Muscle of arm (tissue), 14 donors: ENCODE data around the gene HELT. TPM values are rescaled to one million over a fixed set of nuclear protein-coding genes. Genes with fewer than 3 reads are reported as not detected.
"Not testable (repeated sequence)": the region's sequence is repeated elsewhere in the genome, so short reads cannot be mapped to it uniquely, and the experiment has no call there.

Experiments used
- DNase-seq: peaks from one replicate; pipeline ENCODE4 v3.0.0-alpha.2; 2013
- long read RNA-seq, 11 donors: transcript quantifications; one replicate each; lab custom pipeline, GENCODE V29; 2026
- polyA plus RNA-seq, 12 donors: library from polyadenylated mRNA; unstranded; fragments of 120-200 nt; gene quantifications; one replicate each; pipeline ENCODE4 v1.2.1, GENCODE V29; 2013; ENCODE audit not compliant: insufficient read length in 12 of 12

HELT gene, protein sequence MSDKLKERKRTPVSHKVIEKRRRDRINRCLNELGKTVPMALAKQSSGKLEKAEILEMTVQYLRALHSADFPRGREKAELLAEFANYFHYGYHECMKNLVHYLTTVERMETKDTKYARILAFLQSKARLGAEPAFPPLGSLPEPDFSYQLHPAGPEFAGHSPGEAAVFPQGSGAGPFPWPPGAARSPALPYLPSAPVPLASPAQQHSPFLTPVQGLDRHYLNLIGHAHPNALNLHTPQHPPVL
- not detected for polyA plus RNA-seq
- long read RNA-seq, donor 1 = 0 reads
- long read RNA-seq, donor 2 = 0 reads
- long read RNA-seq, donor 3 = 0 reads
- long read RNA-seq, donor 4 = 0 reads
- long read RNA-seq, donor 5 = 0 reads
- long read RNA-seq, donor 6 = 0 reads
- long read RNA-seq, donor 7 = 0 reads
- long read RNA-seq, donor 8 = 0 reads
- long read RNA-seq, donor 9 = 0 reads
- long read RNA-seq, donor 10 = 0 reads
- long read RNA-seq, donor 11 = 0 reads

DNA sequence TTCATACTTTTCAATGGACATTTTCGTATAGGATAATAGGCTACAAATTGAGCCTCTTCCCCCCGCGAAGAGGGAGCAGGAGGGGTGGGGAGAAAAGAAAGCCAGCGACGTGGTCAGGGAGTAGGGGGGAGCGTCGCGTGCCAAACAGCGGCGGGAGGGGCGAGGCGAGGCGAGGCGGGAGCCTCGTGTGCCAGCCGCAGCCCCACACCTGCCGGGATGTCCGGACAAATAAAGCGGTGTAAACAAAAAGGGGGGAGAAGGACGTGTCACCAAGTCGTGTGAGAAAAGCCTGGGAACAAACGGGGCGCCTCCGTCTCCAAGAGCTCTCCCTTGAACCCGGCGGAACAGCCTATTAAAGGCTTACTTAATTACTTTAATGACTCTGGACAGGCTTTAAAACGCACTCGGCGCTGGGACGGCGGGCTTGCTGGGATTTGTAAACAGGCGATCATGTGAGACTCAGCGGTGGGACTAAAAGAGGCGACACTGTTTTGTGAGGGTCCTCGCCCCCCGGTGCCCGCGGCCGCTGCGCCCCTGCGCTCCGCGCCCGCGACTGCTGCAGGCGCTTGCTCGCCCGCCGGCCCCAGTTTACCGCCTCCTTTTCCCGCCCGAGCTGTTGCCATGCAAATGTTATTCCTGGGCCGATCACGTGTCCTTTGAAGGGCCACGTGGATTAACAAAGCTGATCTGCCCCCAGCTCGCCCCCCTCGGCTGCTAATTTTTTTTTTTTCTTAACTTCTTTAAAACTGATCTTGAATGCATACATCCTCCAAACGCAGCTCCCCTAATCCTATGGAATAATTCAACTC, at the start of gene HELT:
TSS of gene HELT (plus strand) at position 527 of the 809 bp plus-strand sequence. CDS start 439 bp downstream, outside the sequence.
- DNase-seq = no peak

DNA sequence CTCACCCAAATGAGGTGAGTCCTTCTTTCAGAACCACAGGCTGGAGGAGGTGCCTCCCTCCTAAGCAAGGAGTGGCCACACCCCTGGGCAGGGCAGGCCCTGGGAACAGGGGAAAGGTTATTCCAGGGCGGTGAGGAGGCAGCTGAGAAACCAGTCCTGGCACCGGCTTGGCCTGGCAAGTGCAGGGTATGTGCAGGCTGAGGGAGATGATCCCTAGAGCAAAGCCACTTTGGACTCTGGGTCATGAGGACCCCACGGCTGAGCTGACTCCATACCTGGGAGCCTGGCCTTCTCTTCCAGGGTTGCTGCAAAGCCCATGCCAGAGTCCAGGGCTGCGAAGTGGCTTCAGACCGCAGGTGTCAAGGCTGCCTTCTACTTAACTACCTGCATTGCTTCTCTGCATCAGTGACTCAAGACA, 49.5 kb upstream of the HELT start:
- no peak for DNase-seq

DNA sequence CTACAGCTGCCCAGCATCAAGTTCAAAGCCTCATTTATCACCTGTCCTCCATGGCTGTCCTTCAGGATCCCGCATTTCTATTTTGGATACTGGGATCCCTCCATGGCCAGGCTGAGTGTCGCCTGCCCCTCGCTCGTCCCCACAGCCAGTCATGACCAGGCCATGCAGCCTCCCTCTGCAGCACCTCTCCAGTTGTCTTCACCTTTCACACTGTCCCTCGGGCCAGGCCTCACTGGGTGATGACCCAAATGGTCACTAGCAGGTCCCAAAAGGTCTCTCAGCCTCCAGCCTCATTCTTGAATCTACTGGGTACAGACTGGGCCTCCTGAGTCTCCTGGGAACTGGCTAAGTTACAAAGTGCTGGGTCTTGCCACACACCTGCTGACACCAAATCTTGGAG, 48.7 kb upstream of the HELT start:
- no peak for DNase-seq

DNA sequence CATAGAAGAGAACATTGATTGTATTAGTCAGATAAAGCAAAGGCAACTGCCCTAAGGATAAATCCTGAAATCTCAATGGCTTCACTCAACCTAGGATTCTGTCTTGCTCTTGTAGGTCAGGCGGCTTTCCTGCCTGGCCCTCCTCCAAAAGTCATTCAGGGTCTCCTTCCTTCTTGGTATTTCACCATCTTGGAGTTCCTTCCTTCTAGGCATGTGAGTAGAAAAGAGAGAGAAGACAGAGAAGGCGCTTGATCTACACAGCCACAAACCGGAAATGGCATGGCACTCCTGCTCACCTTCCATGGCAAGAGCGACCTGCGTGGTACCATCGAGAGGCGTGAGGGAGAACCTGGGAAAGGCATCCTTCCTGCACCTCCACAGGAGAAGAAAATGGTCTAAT, 45.3 kb upstream of the HELT start:
- no peak for DNase-seq

DNA sequence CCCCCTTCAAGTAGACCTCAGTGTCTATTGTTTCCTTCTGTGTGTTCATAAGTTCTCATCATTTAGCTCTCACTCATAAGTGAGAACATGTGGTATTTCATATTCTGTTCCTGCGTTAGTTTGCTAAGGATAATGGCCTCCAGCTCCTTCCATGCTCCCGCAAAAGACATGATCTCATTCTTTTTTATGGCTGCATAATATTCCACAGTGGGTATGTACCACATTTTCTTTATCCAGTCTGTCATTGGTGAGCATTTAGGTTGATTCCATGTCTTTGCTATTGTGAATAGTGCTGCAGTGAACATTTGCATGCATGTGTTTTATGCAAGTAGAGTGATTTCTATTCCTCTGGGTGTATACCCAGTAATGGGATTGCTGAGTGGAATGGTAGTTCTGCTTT, 41.9 kb upstream of the HELT start:
- not testable (repeated sequence) for DNase-seq

DNA sequence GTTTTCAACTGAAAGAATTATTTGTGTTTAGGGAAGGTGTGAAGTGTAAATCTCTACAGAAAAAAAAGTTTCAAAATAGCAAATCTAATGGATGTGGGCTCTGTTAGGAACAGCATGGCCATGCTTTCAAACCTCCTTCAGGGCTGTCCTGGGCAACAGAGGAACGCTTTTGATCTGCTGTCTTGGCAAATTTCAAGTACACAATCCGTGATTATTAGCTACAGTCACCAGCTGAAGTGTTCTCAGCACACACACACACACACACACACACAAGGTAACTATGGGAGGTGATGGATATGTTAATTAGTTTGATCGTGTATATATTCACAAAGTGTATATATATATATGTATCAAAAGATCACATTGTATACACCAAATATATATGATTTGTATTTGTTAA, 40.5 kb upstream of the HELT start:
- DNase-seq = no peak

DNA sequence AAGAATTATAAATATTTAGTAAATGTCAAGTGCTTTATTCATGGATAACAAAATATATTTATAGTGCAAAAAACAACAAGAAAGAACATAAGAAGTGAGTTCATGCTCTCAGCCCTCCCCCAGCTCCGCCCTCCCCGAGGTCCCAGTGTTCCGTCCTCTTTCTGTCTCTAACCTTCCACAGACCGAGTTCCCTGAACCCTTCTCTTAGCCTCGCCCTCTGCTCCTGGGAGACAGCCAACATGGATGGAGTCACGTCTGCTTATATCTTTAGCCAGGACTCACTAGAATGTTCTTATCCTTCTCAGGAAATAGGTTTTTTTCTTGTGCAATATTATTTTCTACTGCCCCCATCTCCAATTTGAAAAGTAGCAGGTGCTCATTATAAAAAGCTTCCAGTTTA, 40.1 kb upstream of the HELT start:
- no peak for DNase-seq

DNA sequence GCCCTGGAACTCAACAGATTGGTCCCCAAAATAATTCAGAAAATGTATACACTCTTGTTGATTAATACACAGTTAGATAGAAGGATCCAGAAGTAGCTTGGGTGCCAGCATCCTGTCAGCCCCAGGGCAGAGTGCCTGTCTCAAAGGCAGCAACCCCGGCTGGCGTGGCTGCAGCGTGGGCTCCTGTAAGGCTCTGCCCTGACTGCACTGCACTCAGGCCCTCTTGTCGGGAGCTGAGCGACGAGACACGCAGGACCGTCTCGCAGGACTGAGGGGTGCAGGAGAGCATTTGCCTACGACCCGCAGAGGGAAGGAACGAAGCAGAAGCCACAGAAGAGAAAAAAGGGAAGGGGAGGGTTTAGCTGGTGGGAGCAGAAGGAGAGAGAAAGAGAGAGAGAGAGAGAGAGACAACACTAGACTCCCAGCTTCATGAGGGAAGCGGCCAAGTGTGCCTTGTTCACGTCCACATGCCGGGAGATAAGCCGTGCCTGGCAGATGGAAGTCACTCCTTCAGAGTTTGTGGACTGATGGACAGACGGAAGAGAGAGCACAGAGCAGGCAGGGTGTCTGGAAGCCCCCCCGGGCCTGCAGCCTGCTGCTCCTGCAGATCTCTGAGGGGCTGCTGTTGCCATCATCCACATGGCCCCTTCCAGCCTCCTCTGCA, 38.7 kb upstream of the HELT start:
- DNase-seq = no peak

DNA sequence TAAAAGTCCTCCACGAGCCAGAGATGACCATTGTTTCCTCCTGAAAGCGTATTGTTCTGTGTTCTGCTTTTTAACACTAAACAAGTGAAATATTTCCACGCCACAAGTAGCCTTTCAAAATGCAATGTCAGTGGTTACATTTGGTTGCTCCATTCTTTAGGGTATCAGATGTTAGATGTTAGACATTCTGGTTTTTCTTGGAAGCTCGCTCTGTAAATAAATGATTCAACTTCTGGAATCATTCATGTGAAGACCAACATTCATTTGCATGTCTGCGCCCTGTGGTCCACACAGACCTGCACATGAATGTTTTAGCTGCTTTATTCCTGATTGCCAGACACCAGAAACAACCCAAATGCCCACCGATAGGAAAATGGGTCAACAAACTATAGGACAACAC, 38.0 kb upstream of the HELT start:
- no peak for DNase-seq

DNA sequence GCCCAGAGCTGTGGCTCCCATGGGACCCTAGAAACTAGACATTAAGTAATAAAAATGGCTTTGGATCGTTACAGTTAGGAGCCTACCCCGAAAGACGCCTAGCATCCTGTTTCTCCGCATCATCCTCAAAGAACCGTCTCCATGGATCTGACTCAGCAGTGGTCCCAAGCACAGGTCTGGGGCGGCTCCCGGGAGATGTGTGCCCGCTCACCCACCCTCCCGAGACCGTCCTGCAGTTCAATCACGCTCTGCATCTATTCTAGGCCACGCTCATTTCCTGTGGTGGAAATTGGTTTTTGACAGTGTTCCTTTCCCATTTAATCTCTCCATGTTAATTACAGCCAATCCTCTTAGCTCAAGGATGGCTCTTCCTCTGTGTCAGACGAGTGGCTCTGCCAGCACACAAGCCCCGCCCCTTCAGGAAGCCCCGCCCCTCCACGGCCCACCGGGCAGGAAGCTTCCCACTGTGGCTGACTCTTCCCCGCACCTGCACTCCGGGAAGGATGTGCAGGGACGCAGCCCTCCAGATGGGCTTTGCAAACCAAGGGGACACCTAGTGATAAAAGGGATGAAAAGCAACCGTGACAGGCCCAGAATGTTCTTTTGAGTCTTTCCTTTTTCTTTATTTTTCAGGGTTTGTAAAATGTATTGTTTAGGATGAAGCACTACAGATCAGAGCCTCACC, 34.5 kb upstream of the HELT start:
- DNase-seq = peak; percentile 26

DNA sequence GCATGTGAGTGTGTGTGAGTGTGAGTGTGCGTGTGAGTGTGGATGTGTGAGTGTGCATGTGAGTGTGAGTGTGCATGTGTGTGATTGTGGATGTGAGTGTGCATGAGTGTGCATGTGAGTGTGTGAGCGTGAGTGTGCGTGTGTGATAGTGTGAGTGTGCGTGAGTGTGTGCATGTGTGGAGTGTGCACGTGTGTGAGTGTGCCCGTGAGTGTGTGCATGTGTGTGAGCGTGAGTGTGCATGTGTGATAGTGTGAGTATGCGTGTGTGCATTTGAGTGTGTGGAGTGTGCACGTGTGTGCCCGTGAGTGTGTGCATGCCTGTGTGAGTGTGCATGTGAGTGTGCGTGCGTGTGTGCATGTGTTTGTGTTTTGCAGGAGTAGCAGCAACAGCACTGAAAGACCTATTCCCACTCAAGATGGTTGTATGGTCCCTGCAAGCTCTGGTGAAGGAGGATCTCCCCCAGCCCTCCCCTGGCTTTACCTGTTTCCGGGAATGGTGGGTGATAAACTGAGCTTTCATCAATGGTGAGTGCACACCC, 30.7 kb upstream of the HELT start:
- DNase-seq = no peak

DNA sequence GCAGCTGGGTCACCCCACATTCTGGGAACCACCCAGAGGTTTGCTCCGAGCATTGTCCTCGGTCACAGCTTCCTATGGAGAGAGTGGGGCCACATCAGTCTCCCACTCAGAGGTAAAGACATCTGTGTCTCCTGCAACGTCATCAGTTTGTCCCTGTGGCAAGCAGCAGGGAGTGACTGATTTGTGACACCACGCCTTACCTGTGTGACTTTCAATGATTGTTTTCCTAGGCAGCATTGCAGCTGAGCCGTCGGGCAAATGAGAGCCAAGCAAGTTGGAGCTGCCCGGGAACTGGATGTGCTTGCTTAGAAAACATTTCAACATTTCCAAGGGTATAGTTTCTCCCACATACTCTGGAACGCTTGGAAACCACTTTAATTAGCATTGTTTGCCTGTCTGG, 29.7 kb upstream of the HELT start:
- no peak for DNase-seq

DNA sequence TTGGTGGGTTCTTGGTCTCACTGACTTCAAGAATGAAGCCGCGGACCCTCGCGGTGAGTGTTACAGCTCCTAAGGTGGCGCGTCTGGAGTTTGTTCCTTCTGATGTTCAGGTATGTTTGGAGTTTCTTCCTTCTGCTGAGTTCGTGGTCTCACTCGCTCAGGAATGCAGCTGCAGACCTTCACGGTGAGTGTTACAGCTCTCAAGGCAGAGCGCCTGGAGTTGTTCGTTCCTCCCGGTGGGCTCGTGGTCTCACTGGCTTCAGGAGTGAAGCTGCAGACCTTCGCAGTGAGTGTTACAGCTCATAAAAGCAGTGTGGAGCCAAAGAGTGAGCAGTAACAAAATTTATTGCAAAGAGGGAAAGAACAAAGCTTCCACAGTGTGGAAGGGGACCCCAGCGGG, 29.0 kb upstream of the HELT start:
- DNase-seq = not testable (repeated sequence)

DNA sequence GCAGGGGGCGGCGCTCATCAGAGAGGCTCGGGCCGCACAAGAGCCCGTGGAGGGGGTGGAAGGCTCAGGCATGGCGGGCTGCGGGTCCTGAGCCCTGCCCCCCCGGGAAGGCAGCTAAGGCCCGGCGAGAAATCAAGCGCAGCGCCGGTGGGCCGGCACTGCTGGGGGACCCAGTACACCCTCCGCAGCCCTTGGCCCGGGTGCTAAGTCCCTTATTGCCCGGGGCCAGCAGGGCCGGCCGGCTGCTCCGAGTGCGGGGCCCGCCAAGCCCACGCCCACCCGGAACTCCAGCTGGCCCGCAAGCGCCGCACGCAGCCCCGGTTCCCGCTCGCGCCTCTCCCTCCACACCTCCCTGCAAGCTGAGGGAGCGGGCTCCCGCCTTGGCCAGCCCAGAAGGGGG, 28.2 kb upstream of the HELT start:
- not testable (repeated sequence) for DNase-seq

DNA sequence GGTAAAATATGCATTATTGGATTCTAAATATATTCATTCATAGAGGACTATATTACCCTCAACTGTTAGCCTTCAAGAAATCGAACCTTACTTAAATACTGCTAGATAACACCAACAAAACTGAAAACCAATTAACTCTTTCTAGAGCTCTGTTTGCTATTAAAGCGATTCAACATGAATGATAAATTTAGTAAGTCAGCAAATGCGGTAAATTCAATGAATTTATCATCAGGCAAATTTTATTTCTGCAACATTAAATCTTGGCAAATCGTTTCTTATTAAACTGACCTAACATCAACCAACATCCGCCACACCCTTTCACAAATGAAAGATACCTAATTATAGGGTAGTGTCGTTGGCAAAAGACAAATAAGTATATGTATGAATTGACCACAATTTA, 26.4 kb upstream of the HELT start:
- no peak for DNase-seq

DNA sequence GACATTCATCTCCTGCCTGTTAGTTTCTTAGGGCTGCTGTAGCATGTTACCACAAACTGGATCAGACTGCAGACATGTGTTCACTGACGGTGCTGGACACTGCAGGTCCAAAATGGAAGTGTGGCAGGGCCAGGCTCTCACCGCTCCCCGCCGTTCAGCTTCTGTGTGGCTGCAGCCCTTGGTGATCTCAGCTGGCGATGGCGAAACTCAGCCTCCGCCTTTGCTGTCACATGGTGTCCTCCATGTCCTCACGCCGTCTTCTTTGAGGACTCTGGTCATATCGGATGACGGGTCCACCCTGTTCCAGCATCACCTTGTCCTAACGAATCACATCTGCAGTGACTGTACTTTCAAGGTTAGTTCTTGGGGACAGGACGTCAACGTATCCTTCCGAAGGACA, 25.9 kb upstream of the HELT start:
- DNase-seq = no peak

DNA sequence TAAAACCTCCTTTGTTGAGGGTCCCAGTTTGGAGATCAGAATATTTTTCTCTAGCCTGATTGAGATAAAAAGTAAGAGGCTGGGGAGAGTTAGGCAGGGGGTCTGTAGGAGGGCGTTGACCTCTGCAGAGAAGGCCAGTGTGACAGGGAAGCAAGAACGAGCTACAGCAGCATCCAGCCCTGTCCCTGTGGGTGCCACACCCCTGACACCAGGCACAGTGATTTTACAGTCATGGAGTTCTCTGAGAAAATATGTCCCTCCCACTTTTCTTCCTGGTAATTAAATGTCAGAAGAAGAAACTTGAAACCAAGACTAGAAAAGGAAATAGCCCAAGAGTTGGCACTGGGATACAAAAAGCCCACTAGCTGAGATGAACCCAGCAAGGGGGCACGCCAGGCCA, 25.0 kb upstream of the HELT start:
- DNase-seq = no peak

DNA sequence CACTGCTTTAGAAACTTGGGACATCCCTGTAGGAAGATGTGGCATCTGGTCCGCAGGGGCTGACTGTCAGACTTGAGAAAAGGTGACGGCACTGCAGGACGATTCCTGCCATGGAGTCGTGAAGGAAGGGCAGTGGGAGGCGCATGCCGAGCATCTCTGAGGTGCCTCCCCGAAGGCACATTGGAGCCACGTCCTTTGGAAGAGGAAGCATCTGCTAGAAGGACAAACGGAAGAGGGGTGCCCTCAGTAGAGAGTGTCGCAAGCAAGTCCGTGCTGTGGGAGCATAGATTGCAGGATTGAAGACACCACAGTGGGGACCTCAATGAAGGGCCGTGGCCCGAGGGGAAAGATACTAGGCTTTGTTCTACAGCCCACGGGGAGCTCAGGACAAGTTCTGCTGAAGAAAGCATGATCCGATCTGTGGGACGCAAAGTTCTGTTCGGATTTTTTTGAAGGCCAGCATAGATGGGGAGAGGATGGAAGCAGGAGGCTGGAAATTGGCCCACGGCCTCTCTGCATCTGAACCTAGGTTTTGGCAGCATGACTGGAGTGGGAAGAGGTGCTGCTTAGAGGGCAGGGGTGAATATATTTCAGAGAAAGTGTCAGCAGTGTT, 24.2 kb upstream of the HELT start:
- DNase-seq = no peak

DNA sequence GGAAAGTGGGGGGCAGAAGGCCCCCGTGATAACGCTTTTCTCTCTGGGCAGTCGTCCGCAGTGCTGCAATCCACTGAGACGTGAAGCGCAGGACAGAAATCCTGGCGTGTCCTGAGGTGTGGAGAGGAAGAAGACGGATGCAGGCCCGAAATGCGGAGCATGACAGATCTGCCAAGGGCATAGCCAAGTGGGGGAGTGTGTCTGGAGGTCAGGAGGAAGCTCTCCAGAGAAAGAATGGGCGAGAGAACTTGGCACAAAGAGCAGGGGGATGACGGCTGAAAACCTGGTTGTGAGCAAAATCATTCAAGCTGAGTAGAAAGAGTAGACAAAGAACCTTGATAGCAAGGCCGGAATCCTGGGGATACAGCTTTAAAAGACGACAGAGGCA, 23.7 kb upstream of the HELT start:
- no peak for DNase-seq

DNA sequence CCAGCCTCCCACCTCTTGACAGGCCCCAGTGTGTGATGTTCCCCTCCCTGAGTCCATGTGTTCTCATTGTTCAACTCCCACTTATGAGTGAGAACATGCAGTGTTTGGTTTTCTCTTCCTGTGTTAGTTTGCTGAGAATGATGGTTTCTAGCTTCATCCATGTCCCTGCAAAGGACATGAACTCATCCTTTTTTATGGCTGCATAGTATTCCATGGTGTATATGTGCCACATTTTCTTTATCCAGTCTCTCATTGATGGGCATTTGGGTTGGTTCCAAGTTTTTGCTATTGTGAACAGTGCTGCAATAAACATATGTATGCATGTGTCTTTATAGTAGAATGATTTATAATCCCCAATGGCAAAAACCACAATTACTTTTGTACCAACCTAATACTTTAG, 20.6 kb upstream of the HELT start:
- DNase-seq = not testable (repeated sequence)

DNA sequence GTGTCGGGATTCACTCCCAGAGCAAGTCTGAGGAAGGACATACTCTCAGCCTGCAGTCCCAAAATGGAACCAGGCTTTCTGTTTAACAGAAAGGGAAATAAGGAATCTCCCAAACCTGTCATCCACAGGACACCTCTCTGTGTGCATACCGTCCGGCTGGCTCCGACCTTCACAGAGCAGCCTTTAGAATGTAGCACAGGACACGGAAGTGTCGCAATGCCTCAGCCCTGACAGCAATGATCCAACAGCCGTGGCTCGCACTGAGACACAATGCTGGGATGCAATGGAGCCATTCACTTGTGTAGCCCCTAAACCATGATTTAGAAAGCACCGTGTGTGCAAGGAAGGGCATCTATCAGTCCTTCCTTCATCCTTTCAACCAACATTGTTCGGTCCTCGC, 15.5 kb upstream of the HELT start:
- DNase-seq = no peak
